ENCODE data around the gene DACH1. TPM values are rescaled to one million over a fixed set of nuclear protein-coding genes. Genes with fewer than 3 reads are reported as not detected.
A peak's percentile ranks its signal among the peaks of the same experiment; 100 is the strongest.

DACH1 gene
- total and polyA plus RNA-seq, 2 donors (not counting 1 experiment from before 2014, with no cell fraction given): 0.02 to 0.33 TPM

GRCh38 chr13:71659404-71659803, 207.6 kb downstream of the DACH1 start:
- TF ChIP-seq EZH2 (IDR thresholded peaks at IDR 0.05; ENCODE audit: low read length, missing control alignments) (no peak), CTCF (conservative IDR thresholded peaks at IDR 0.05 in 1 of 2, IDR thresholded peaks at IDR 0.05 in 1 of 2; ENCODE audit: low read depth in 1 of 2, low read length in 2 of 2) (no peak)
- Histone ChIP-seq H3K79me2 (ENCODE audit: control insufficient read depth, insufficient read depth, low read length) (no peaks in the 10 kb centered on the region), H3K4me3 (replicated peaks in 1 of 4; ENCODE audit: control extremely low read depth in 1 of 4, insufficient read depth in 1 of 4, low read depth in 3 of 4, low read length in 4 of 4) (no peak overlapping the region), H4K20me1 (ENCODE audit: control insufficient read depth, extremely low read depth, insufficient read depth, low read length) (no peaks in the 10 kb centered on the region), H3K9me3 (ENCODE audit: control insufficient read depth, insufficient read depth, low read depth, low read length) (no peaks in the 10 kb centered on the region), H3K27ac (ENCODE audit: insufficient read depth, low read length) (no peak overlapping the region), H3K9ac (ENCODE audit: insufficient read depth, low read length) (no peak overlapping the region), H2AFZ (ENCODE audit: low read length) (no peak overlapping the region), H3K4me1 (ENCODE audit: control insufficient read depth, extremely low read depth, insufficient read depth, low read length) (no peaks in the 10 kb centered on the region), H3K36me3 (ENCODE audit: control insufficient read depth, insufficient read depth, low read length) (no peaks in the 10 kb centered on the region), H3K4me2 (ENCODE audit: extremely low read depth, insufficient read depth, low read length) (no peak overlapping the region), H3K27me3 (ENCODE audit: control insufficient read depth, insufficient read depth, low read length) (no peaks in the 10 kb centered on the region)
- peak in 1 of 2 donors; percentile 27 for DNase-seq (ENCODE audit: low read depth in 2 of 2)

GRCh38 chr13:71645467-71645866, 221.5 kb downstream of the DACH1 start:
- no peaks in the 10 kb centered on the region for H3K4me1 ChIP-seq (ENCODE audit: control insufficient read depth, extremely low read depth, insufficient read depth, low read length)
- no peaks in the 10 kb centered on the region for H3K36me3 ChIP-seq (ENCODE audit: control insufficient read depth, insufficient read depth, low read length)
- H3K27me3 ChIP-seq (ENCODE audit: control insufficient read depth, insufficient read depth, low read length): no peaks in the 10 kb centered on the region
- H4K20me1 ChIP-seq (ENCODE audit: control insufficient read depth, extremely low read depth, insufficient read depth, low read length): no peaks in the 10 kb centered on the region
- no peak overlapping the region for H2AFZ ChIP-seq (ENCODE audit: low read length)
- H3K9me3 ChIP-seq (ENCODE audit: control insufficient read depth, insufficient read depth, low read depth, low read length): no peaks in the 10 kb centered on the region
- H3K9ac ChIP-seq (ENCODE audit: insufficient read depth, low read length): no peak overlapping the region
- no peak overlapping the region for H3K27ac ChIP-seq (ENCODE audit: insufficient read depth, low read length)
- no peak overlapping the region for H3K4me2 ChIP-seq (ENCODE audit: extremely low read depth, insufficient read depth, low read length)
- TF ChIP-seq CTCF (conservative IDR thresholded peaks at IDR 0.05 in 1 of 2, IDR thresholded peaks at IDR 0.05 in 1 of 2; ENCODE audit: low read depth in 1 of 2, low read length in 2 of 2) (no peak), EZH2 (IDR thresholded peaks at IDR 0.05; ENCODE audit: low read length, missing control alignments) (no peak)
- no peak overlapping the region for H3K4me3 ChIP-seq (replicated peaks in 1 of 4; ENCODE audit: control extremely low read depth in 1 of 4, insufficient read depth in 1 of 4, low read depth in 3 of 4, low read length in 4 of 4)
- H3K79me2 ChIP-seq (ENCODE audit: control insufficient read depth, insufficient read depth, low read length): no peaks in the 10 kb centered on the region
- DNase-seq (ENCODE audit: low read depth in 2 of 2): no peak

- no peak overlapping the region for H3K27ac ChIP-seq (ENCODE audit: insufficient read depth, low read length)
- TF ChIP-seq CTCF (conservative IDR thresholded peaks at IDR 0.05 in 1 of 2, IDR thresholded peaks at IDR 0.05 in 1 of 2; ENCODE audit: low read depth in 1 of 2, low read length in 2 of 2) (no peak), EZH2 (IDR thresholded peaks at IDR 0.05; ENCODE audit: low read length, missing control alignments) (no peak)
- H3K27me3 ChIP-seq (ENCODE audit: control insufficient read depth, insufficient read depth, low read length): no peaks in the 10 kb centered on the region
- no peaks in the 10 kb centered on the region for H3K9me3 ChIP-seq (ENCODE audit: control insufficient read depth, insufficient read depth, low read depth, low read length)
- H2AFZ ChIP-seq (ENCODE audit: low read length): no peak overlapping the region
- H3K36me3 ChIP-seq (ENCODE audit: control insufficient read depth, insufficient read depth, low read length): no peaks in the 10 kb centered on the region
- H3K4me3 ChIP-seq (replicated peaks in 1 of 4; ENCODE audit: control extremely low read depth in 1 of 4, insufficient read depth in 1 of 4, low read depth in 3 of 4, low read length in 4 of 4): no peak overlapping the region
- no peaks in the 10 kb centered on the region for H4K20me1 ChIP-seq (ENCODE audit: control insufficient read depth, extremely low read depth, insufficient read depth, low read length)
- H3K4me2 ChIP-seq (ENCODE audit: extremely low read depth, insufficient read depth, low read length): no peak overlapping the region
- no peak overlapping the region for H3K9ac ChIP-seq (ENCODE audit: insufficient read depth, low read length)
- no peaks in the 10 kb centered on the region for H3K4me1 ChIP-seq (ENCODE audit: control insufficient read depth, extremely low read depth, insufficient read depth, low read length)
- DNase-seq (ENCODE audit: low read depth in 2 of 2): no peak
- no peaks in the 10 kb centered on the region for H3K79me2 ChIP-seq (ENCODE audit: control insufficient read depth, insufficient read depth, low read length)
Observed at GRCh38 chr13:71644579-71644978, 222.4 kb downstream of the DACH1 start.

Measured in fibroblast of lung (primary cell).